ENCODE results near the gene TAF4. TPM values are rescaled to one million over a fixed set of nuclear protein-coding genes. Genes with fewer than 3 reads are reported as not detected.

TAF4 gene
- total and polyA plus RNA-seq, 2 donors (not counting 3 experiments of a cell fraction or from before 2014, with no cell fraction given): 6.1 to 19.5 TPM

DNA sequence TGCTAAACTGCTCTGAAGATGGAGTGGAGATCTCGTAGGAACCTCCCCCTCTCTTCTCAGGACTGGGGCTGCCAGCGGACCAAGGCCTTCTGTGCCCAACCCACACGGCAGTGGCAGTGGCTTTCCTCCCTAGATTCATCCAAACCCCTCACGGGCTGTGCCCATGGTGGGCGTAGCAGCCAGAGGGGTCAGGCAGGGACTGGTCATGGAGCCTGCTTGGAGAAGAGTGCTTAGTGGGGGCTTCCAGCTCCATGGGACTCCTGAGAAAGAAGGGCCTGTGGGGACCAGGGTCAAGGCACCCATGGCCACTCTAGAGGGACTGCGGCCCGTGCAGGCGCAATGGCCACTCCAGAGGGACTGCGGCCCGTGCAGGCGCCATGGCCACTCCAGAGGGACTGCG is 86.6 kb downstream of the TAF4 start:
- Histone ChIP-seq H3K27me3 (ENCODE audit: control insufficient read depth in 2 of 2, insufficient read depth in 2 of 2, low read length in 2 of 2) (no peaks in the 10 kb centered on the region), H3K9ac (replicated peaks; ENCODE audit: extremely low read depth, insufficient read depth, low read length) (no peak overlapping the region), H3K27ac (ENCODE audit: insufficient read depth, low read depth, low read length) (no peak overlapping the region), H3K4me3 (replicated peaks in 1 of 3; ENCODE audit: insufficient read depth in 1 of 3, low read depth in 1 of 3, low read length in 3 of 3) (no peak overlapping the region), H3K4me2 (ENCODE audit: insufficient read depth, low read length) (no peak overlapping the region), H3K36me3 (ENCODE audit: control insufficient read depth in 2 of 2, extremely low read depth in 1 of 2, insufficient read depth in 2 of 2, low read length in 2 of 2) (peaks cover 0 to 2% of the 10 kb centered on the region in 2 experiments), H3K9me1 (replicated peaks; ENCODE audit: control insufficient read depth, extremely low read depth, insufficient read depth, low read length) (no peaks in the 10 kb centered on the region), H3K79me2 (ENCODE audit: control insufficient read depth, insufficient read depth, low read length) (no peaks in the 10 kb centered on the region), H4K20me1 (replicated peaks; ENCODE audit: control insufficient read depth, extremely low read depth, insufficient read depth, low read length) (no peaks in the 10 kb centered on the region), H3K4me1 (ENCODE audit: control insufficient read depth, extremely low read depth, insufficient read depth, low read length) (no peaks in the 10 kb centered on the region), H3K9me3 (replicated peaks; ENCODE audit: control insufficient read depth, insufficient read depth, low read length) (no peaks in the 10 kb centered on the region), H2AFZ (ENCODE audit: low read depth, low read length) (no peak overlapping the region)
- ChIA-PET CTCF (no interaction called here), POLR2A (no interaction called here)
- TF ChIP-seq POLR2A (IDR thresholded peaks at IDR 0.05; ENCODE audit: low read depth, low read length): no peak
- TF ChIP-seq EZH2 (IDR thresholded peaks at IDR 0.05; ENCODE audit: borderline replicate concordance, low read depth, low read length, severe bottlenecking): no peak
- TF ChIP-seq GATA2 (IDR thresholded peaks at IDR 0.05; ENCODE audit: insufficient read depth, insufficient read length, low read depth, low read length): no peak
- no peak for TF ChIP-seq JUN (IDR thresholded peaks at IDR 0.05; ENCODE audit: borderline replicate concordance, insufficient read depth, insufficient read length, low read depth)
- TF ChIP-seq, protein P1, sequence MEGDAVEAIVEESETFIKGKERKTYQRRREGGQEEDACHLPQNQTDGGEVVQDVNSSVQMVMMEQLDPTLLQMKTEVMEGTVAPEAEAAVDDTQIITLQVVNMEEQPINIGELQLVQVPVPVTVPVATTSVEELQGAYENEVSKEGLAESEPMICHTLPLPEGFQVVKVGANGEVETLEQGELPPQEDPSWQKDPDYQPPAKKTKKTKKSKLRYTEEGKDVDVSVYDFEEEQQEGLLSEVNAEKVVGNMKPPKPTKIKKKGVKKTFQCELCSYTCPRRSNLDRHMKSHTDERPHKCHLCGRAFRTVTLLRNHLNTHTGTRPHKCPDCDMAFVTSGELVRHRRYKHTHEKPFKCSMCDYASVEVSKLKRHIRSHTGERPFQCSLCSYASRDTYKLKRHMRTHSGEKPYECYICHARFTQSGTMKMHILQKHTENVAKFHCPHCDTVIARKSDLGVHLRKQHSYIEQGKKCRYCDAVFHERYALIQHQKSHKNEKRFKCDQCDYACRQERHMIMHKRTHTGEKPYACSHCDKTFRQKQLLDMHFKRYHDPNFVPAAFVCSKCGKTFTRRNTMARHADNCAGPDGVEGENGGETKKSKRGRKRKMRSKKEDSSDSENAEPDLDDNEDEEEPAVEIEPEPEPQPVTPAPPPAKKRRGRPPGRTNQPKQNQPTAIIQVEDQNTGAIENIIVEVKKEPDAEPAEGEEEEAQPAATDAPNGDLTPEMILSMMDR (IDR thresholded peaks at IDR 0.05; ENCODE audit: extremely low read depth in 1 of 2, insufficient read depth in 1 of 2, low read depth in 1 of 2, low read length in 2 of 2): no peak
- no peak for TF ChIP-seq MYC (IDR thresholded peaks at IDR 0.05; ENCODE audit: low read depth, low read length)
- TF ChIP-seq, protein P2, sequence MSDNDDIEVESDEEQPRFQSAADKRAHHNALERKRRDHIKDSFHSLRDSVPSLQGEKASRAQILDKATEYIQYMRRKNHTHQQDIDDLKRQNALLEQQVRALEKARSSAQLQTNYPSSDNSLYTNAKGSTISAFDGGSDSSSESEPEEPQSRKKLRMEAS (IDR thresholded peaks at IDR 0.05; ENCODE audit: insufficient read depth, insufficient read length): no peak
- TF ChIP-seq POLR2AphosphoS5 (IDR thresholded peaks at IDR 0.05; ENCODE audit: insufficient read depth, low read depth, low read length): no peak
- TF ChIP-seq FOS (IDR thresholded peaks at IDR 0.05; ENCODE audit: borderline replicate concordance, insufficient read depth, low read length): no peak
- dilution Hi-C loops (cut with MboI; ENCODE audit: extremely low pct_ligation_motif_present, low sequenced_read_pairs): no loop called here
- no peak for DNase-seq (ENCODE audit: low read depth, low spot score)
- intact Hi-C loops (cut with micrococcal nuclease): no loop called here
- no TSS peak for BruUV-seq (replicated peaks)
- no peak for FAIRE-seq

All from endothelial cell of umbilical vein (primary cell).